GM19463 (cell line): ENCODE results near the gene SPATA19.

ENCODE experiments used
- ATAC-seq: cut with Tn5 transposase; IDR thresholded peaks from one replicate; pipeline ENCODE4 v1.9.1; 2021; ENCODE audit warnings: mild to moderate bottlenecking, moderate library complexity; ENCODE audit not compliant: unreplicated experiment

Gene SPATA19

DNA sequence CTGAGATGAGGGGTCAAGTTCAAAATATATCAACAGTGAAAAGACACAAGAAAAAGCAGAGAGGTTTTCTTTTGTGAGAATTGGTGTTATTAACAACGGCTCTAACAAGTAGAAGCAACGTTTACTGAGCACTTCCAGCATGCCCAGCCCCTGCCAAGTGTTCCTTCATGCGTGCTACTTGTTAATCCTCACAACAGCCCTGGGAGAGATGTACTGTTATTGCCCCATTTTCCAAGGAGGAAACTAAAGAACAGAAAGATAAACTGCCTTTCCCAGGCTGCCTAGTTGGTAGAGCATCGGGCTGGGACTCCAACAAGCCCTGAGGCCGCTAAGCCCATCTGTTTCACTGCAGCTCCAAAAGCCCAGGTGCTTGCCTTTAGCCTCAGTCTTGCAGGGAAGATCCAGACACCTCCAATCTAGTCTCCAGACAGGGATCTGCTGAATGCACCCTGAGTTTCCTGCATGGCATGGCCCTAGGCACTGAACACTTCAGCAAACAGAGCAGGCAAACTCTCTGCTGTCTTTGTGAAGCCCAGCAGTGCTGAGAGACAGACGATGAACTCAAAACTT, 25.5 kb downstream of the SPATA19 start:
- no peak for ATAC-seq

GRCh38 chr11:133819114-133819513, 26.2 kb downstream of the SPATA19 start:
- no peak for ATAC-seq

- no peak for ATAC-seq
Measured at GRCh38 chr11:133818302-133818701, 27.0 kb downstream of the SPATA19 start.

DNA sequence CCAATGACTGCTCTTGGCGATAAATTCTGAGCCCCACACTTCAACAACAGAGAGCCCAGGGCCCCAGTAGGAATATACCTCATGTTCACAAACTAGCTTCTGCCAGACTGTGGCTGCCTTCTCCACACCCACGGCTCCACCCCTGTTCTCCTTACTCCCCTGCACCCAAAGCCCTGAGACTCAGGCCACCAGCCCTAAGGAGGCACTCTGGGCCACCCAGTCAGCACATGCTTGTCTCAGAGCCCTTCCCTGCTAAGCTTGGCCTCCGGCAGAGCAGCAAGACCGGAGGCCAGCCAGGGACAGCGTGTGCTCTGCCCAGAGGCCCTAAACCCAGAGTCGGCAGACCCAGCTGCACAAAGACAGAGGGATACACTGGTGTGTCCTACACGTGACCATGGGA, 27.9 kb downstream of the SPATA19 start:
- no peak for ATAC-seq

GRCh38 chr11:133816146-133816870, 29.0 kb downstream of the SPATA19 start:
- ATAC-seq, result no peak

- ATAC-seq, result no peak
Measured at GRCh38 chr11:133815636-133816035, 29.7 kb downstream of the SPATA19 start.

GRCh38 chr11:133814588-133815100, 30.7 kb downstream of the SPATA19 start:
- no peak for ATAC-seq

- no peak for ATAC-seq
Measured at GRCh38 chr11:133811850-133812685, 33.2 kb downstream of the SPATA19 start.

DNA sequence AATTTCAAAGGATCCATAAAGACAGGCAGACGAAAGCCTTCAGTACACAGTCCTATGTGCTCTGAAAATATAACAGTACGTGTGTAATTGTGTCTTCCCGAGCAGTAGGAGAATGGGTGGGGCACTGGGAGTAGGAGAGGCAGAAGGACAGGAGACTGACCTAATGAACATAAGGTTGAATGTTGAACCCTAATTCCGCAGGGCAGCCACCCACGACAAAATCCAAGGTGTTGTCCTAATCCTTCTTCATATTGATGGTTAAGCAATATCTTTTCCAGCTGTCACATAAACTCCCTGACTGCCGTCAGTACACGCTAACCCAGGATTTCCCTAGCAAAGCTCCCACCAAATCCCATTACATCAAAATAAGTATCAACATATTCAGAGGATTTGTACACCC, 34.5 kb downstream of the SPATA19 start:
- ATAC-seq, result no peak

- no peak for ATAC-seq
Measured at GRCh38 chr11:133809569-133810491, 35.5 kb downstream of the SPATA19 start.

DNA sequence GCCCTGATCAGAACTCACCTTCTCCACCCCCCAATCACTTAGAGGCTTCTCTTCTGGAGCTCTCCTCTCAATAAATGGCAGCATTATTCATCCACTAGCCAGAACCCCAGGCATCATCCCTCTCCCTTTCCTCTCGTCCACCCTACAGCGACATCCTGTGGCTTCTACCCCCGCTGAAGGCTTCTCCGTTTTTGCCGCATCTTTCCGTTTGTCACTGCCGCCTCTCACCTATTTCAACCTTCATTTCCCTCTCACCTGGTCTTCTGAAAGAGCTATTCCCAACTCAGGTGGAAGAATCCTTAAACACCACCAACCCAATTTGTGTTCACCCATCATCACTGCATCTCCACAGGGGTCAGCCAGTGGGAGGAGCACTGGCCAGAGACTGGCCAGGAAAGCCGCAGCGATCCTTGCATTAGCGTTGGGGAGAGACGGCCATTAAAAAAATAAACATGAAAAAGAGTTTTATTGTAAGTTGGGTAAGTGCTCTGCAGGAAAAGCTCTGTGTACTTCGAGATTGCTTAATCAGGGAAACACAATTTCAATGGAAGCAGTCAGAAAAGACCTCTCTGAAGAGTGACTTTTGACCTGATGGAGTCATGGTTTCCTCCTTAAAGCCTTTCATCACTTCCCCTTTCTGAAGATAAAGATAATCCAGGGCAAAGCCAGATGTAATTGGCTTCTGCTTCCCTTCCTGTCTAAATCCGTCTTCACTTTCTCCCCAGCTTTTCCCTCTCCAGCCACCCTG, 36.7 kb downstream of the SPATA19 start:
- no peak for ATAC-seq

DNA sequence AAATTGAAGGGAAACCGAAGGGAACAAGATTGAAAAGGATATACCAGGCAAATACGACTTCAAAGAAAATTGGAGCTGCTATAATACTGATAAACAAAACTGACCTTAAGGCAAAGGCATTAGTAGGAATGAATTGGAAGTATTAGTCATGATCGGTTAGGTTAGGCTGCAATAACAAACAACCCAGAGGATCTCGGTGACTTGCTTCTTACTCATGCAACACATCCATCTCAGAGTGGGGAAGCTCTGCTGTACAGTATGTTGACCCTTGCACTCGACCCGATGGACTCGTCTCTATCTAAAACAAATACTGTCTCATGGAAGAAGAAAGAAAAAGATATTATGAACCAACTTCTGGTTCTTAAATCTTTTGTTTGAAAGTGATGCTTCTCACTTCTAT, 42.3 kb downstream of the SPATA19 start:
- ATAC-seq, result no peak

DNA sequence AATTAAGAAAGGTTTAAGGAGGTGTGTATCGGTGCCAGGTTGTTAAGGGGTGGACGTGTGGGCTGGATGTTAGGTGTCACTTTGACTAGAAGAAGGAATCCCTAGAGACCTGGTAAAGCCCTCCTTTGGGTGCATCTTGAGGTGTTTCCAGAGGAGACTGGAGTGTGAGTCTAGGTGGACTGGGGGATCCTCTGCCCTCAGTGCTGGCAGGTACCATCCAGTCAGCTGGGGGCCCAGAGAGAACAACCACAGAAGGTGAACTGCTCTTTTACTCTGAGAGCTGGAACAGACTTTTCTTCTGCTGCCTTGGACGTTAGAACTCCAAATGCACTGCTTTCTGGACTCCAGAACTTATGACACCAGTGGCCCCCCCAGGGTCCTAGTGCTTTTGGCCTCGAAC, 44.0 kb downstream of the SPATA19 start:
- ATAC-seq, result no peak

DNA sequence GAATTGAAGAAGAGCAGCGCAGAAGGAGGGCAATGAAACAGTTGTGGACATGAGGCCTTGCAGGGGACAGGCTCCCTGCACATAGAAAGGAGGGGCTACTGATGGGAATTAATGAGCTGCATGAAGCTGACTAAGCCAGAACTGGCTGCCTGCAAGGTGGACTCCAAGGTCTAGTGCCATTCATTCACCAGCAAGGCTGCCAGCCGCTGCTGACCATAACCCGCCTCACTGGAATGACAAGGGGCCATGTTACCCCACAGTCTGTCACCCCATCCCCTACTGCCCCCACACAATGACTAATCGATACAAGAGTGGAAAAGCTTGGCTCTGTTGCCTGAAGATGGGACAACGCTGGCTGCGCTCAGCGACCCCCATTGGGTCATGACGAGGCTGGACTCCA, 44.6 kb downstream of the SPATA19 start:
- no peak for ATAC-seq

DNA sequence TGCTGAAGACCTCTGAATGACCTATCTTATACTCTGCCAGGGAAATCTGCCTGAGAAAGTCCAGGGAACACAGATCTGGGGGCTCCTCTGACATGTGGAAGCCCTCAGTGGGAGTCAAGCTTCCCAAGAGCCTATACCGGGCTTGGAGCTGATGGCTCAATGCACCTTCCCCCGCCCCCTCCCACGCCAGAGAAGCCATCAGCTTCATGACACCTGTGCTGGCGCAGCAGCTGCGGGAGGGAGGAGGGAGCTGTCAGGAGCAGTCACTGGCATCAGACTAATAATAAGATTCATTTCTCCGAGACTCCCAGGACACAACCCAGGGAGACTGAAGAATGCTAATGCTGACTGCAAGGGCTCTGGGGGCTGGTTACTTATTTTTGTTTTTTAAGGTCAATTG, 47.8 kb downstream of the SPATA19 start:
- ATAC-seq, result no peak

- no peak for ATAC-seq
Measured at GRCh38 chr11:133796043-133796795, 49.1 kb downstream of the SPATA19 start.

DNA sequence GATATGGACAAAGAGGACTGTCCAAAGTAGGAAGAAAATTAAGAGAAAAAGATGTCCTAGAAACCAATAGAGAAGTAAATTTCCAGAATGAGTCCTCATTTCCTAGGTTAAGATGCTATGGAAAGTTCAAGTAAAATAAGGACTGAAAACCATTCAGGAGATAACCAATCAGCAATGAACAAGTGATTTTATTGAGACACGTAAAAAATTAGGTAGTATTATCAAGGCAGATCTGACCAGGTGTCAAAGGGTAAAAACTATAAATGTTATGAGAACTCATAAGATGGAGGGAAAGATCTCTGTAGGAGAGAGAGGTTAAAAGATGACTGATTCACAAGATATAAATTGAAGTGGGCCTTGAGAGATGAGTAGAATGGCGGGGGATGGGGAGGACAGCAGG, 50.2 kb downstream of the SPATA19 start:
- ATAC-seq, result no peak

GRCh38 chr11:133794205-133794604, 51.1 kb downstream of the SPATA19 start:
- ATAC-seq, result no peak
